ENCODE results near the gene PSMD11.

Gene PSMD11

DNA sequence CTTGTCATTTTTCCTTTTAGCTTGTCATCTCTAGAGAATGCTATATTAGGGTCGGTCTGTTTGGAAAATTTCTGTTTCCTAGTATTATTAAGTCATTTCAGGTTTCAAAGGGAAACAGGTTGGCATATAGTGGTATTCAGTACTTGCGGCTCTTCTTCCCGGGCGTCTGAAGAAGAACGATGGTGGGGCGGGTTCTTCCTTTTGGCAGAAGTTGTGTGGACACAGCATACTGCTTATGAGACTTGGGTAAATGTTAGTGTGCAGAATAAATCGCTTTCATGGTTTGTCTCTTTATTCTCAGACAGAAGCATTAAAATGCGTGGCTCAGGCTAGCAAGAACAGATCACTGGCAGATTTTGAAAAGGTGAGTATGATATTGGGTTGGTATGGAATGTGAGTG, 32.9 kb downstream of the PSMD11 start:
- no peak overlapping the region for H3K27ac ChIP-seq
- TF ChIP-seq CTCF (IDR thresholded peaks at IDR 0.05): no peak

DNA sequence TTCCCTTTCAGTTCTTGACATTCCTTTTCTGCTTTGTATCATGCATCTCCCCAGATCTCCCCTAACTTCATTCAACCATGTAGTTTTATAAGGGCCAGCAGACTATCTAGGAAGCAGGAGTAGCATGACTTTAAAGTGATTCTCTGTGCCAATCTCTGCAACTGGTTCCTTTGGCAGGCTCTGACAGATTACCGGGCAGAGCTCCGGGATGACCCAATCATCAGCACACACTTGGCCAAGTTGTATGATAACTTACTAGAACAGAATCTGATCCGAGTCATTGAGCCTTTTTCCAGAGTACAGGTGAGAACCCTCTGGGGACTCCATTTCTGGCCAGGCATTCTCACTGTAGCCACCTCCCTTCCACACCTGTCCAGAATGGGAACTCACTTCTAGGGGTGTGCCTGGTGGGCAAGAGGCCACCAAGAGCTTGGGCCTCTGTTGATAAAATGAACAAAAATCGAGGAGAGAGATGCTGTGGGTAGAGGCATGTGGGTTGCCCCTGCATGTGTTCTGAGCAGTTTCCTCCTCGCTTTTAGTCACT, 34.8 kb downstream of the PSMD11 start:
- no peak for TF ChIP-seq CTCF (IDR thresholded peaks at IDR 0.05)
- Histone ChIP-seq H3K27ac (no peak overlapping the region), H3K27me3 (no peaks in the 10 kb centered on the region), H3K4me3 (ENCODE audit: low read depth in 1 of 2, low read length in 1 of 2) (no peak overlapping the region), H3K9me3 (no peaks in the 10 kb centered on the region), H3K36me3 (peaks cover 76% of the 10 kb centered on the region), H3K4me1 (ENCODE audit: control insufficient read depth in 1 of 2, insufficient read depth in 1 of 2, low read depth in 1 of 2, low read length in 1 of 2) (peaks cover 0 to 4% of the 10 kb centered on the region in 2 experiments)

More for the DNA sequence above, 32.9 kb downstream of the PSMD11 start:
- no peak overlapping the region for H3K4me3 ChIP-seq (ENCODE audit: low read depth in 1 of 2, low read length in 1 of 2)
- no peaks in the 10 kb centered on the region for H3K9me3 ChIP-seq
- peaks cover 83% of the 10 kb centered on the region for H3K36me3 ChIP-seq
- no peaks in the 10 kb centered on the region for H3K27me3 ChIP-seq
- peaks cover 7 to 11% of the 10 kb centered on the region in 2 experiments for H3K4me1 ChIP-seq (ENCODE audit: control insufficient read depth in 1 of 2, insufficient read depth in 1 of 2, low read depth in 1 of 2, low read length in 1 of 2)

GRCh38 chr17:32481193-32481592, 36.9 kb downstream of the PSMD11 start:
- Histone ChIP-seq H3K4me3 (ENCODE audit: low read depth in 1 of 2, low read length in 1 of 2) (no peak overlapping the region), H3K9me3 (no peaks in the 10 kb centered on the region), H3K27me3 (peaks cover 3% of the 10 kb centered on the region), H3K4me1 (ENCODE audit: control insufficient read depth in 1 of 2, insufficient read depth in 1 of 2, low read depth in 1 of 2, low read length in 1 of 2) (peaks cover 9 to 12% of the 10 kb centered on the region in 2 experiments), H3K36me3 (peaks cover 55% of the 10 kb centered on the region), H3K27ac (no peak overlapping the region)
- TF ChIP-seq CTCF (IDR thresholded peaks at IDR 0.05): no peak

- Histone ChIP-seq H3K36me3 (peaks cover 41% of the 10 kb centered on the region), H3K27me3 (peaks cover 3% of the 10 kb centered on the region), H3K27ac (no peak overlapping the region), H3K4me3 (ENCODE audit: low read depth in 1 of 2, low read length in 1 of 2) (no peak overlapping the region), H3K9me3 (no peaks in the 10 kb centered on the region), H3K4me1 (ENCODE audit: control insufficient read depth in 1 of 2, insufficient read depth in 1 of 2, low read depth in 1 of 2, low read length in 1 of 2) (peaks cover 14 to 18% of the 10 kb centered on the region in 2 experiments)
- TF ChIP-seq CTCF (IDR thresholded peaks at IDR 0.05): no peak
Measured at GRCh38 chr17:32482568-32483320, 38.4 kb downstream of the PSMD11 start.

GRCh38 chr17:32483451-32484019, 39.2 kb downstream of the PSMD11 start:
- no peak overlapping the region for H3K4me3 ChIP-seq (ENCODE audit: low read depth in 1 of 2, low read length in 1 of 2)
- H3K9me3 ChIP-seq: no peaks in the 10 kb centered on the region
- peaks cover 41% of the 10 kb centered on the region for H3K36me3 ChIP-seq
- H3K27ac ChIP-seq: no peak overlapping the region
- peak; percentile 53 for TF ChIP-seq CTCF (IDR thresholded peaks at IDR 0.05)
- H3K27me3 ChIP-seq: peaks cover 3% of the 10 kb centered on the region
- H3K4me1 ChIP-seq (ENCODE audit: control insufficient read depth in 1 of 2, insufficient read depth in 1 of 2, low read depth in 1 of 2, low read length in 1 of 2): peaks cover 22 to 26% of the 10 kb centered on the region in 2 experiments

Data from neutrophil (primary cell).